ENCODE measurements around the gene CEP162.
"Not testable (repeated sequence)": the region's sequence is repeated elsewhere in the genome, so short reads cannot be mapped to it uniquely, and the experiment has no call there.

Gene CEP162

GRCh38 chr6:84263557-84263956 lies 36.1 kb upstream of the CEP162 start:
- TF ChIP-seq POU2F2 (IDR thresholded peaks at IDR 0.05; ENCODE audit: low read depth, low read length) (no peak), SPI1 (IDR thresholded peaks at IDR 0.05; ENCODE audit: low read depth, low read length) (no peak), TAF1 (IDR thresholded peaks at IDR 0.05; ENCODE audit: low read depth, low read length) (no peak), POLR2AphosphoS5 (IDR thresholded peaks at IDR 0.05; ENCODE audit: low read depth, low read length) (no peak), PAX5 (IDR thresholded peaks at IDR 0.05; ENCODE audit: insufficient read depth, low read length, severe bottlenecking) (no peak), POLR2A (IDR thresholded peaks at IDR 0.05; ENCODE audit: low read depth, low read length) (no peak)
- FAIRE-seq (no peak), DNase-seq (ENCODE audit: insufficient read length, low spot score) (no peak)

GRCh38 chr6:84260926-84261325 lies 33.5 kb upstream of the CEP162 start:
- DNase-seq (ENCODE audit: insufficient read length, low spot score) (no peak), FAIRE-seq (no peak)
- TF ChIP-seq POLR2A (IDR thresholded peaks at IDR 0.05; ENCODE audit: low read depth, low read length) (no peak), SPI1 (IDR thresholded peaks at IDR 0.05; ENCODE audit: low read depth, low read length) (no peak), TAF1 (IDR thresholded peaks at IDR 0.05; ENCODE audit: low read depth, low read length) (no peak), PAX5 (IDR thresholded peaks at IDR 0.05; ENCODE audit: insufficient read depth, low read length, severe bottlenecking) (no peak)

- DNase-seq (ENCODE audit: insufficient read length, low spot score) (no peak), FAIRE-seq (no peak)
- TF ChIP-seq PAX5 (IDR thresholded peaks at IDR 0.05; ENCODE audit: insufficient read depth, low read length, severe bottlenecking), result no peak
- no peak for TF ChIP-seq POLR2AphosphoS5 (IDR thresholded peaks at IDR 0.05; ENCODE audit: low read depth, low read length)
- TF ChIP-seq POU2F2 (IDR thresholded peaks at IDR 0.05; ENCODE audit: low read depth, low read length), result no peak
- TF ChIP-seq POLR2A (IDR thresholded peaks at IDR 0.05; ENCODE audit: low read depth, low read length), result no peak
- TF ChIP-seq SPI1 (IDR thresholded peaks at IDR 0.05; ENCODE audit: low read depth, low read length), result no peak
- TF ChIP-seq TAF1 (IDR thresholded peaks at IDR 0.05; ENCODE audit: low read depth, low read length), result no peak
Observed at GRCh38 chr6:84260196-84260595, 32.8 kb upstream of the CEP162 start.

- FAIRE-seq (no peak), DNase-seq (ENCODE audit: insufficient read length, low spot score) (no peak)
- TF ChIP-seq POLR2A (IDR thresholded peaks at IDR 0.05; ENCODE audit: low read depth, low read length), result no peak
- TF ChIP-seq TAF1 (IDR thresholded peaks at IDR 0.05; ENCODE audit: low read depth, low read length), result no peak
- no peak for TF ChIP-seq POU2F2 (IDR thresholded peaks at IDR 0.05; ENCODE audit: low read depth, low read length)
- no peak for TF ChIP-seq SPI1 (IDR thresholded peaks at IDR 0.05; ENCODE audit: low read depth, low read length)
- no peak for TF ChIP-seq PAX5 (IDR thresholded peaks at IDR 0.05; ENCODE audit: insufficient read depth, low read length, severe bottlenecking)
- no peak for TF ChIP-seq POLR2AphosphoS5 (IDR thresholded peaks at IDR 0.05; ENCODE audit: low read depth, low read length)
Observed at GRCh38 chr6:84258866-84259265, 31.4 kb upstream of the CEP162 start.

GRCh38 chr6:84258268-84258667 lies 30.8 kb upstream of the CEP162 start:
- TF ChIP-seq TAF1 (IDR thresholded peaks at IDR 0.05; ENCODE audit: low read depth, low read length), result no peak
- TF ChIP-seq PAX5 (IDR thresholded peaks at IDR 0.05; ENCODE audit: insufficient read depth, low read length, severe bottlenecking), result no peak
- no peak for TF ChIP-seq POLR2AphosphoS5 (IDR thresholded peaks at IDR 0.05; ENCODE audit: low read depth, low read length)
- no peak for TF ChIP-seq SPI1 (IDR thresholded peaks at IDR 0.05; ENCODE audit: low read depth, low read length)
- no peak for TF ChIP-seq POLR2A (IDR thresholded peaks at IDR 0.05; ENCODE audit: low read depth, low read length)
- no peak for TF ChIP-seq POU2F2 (IDR thresholded peaks at IDR 0.05; ENCODE audit: low read depth, low read length)
- DNase-seq (ENCODE audit: insufficient read length, low spot score) (no peak), FAIRE-seq (no peak)

- no peak for FAIRE-seq
Observed at GRCh38 chr6:84255641-84256040, 28.2 kb upstream of the CEP162 start.

GRCh38 chr6:84253380-84253779 lies 25.9 kb upstream of the CEP162 start:
- no peak for FAIRE-seq
- TF ChIP-seq POU2F2 (IDR thresholded peaks at IDR 0.05; ENCODE audit: low read depth, low read length) (no peak), POLR2AphosphoS5 (IDR thresholded peaks at IDR 0.05; ENCODE audit: low read depth, low read length) (no peak), SPI1 (IDR thresholded peaks at IDR 0.05; ENCODE audit: low read depth, low read length) (no peak), PAX5 (IDR thresholded peaks at IDR 0.05; ENCODE audit: insufficient read depth, low read length, severe bottlenecking) (no peak), POLR2A (IDR thresholded peaks at IDR 0.05; ENCODE audit: low read depth, low read length) (no peak), TAF1 (IDR thresholded peaks at IDR 0.05; ENCODE audit: low read depth, low read length) (no peak)
- no peak for DNase-seq (ENCODE audit: insufficient read length, low spot score)

More at GRCh38 chr6:84255641-84256040, 28.2 kb upstream of the CEP162 start:
- DNase-seq (ENCODE audit: insufficient read length, low spot score), result no peak
- no peak for TF ChIP-seq SPI1 (IDR thresholded peaks at IDR 0.05; ENCODE audit: low read depth, low read length)
- no peak for TF ChIP-seq POLR2AphosphoS5 (IDR thresholded peaks at IDR 0.05; ENCODE audit: low read depth, low read length)
- TF ChIP-seq TAF1 (IDR thresholded peaks at IDR 0.05; ENCODE audit: low read depth, low read length), result no peak
- TF ChIP-seq POU2F2 (IDR thresholded peaks at IDR 0.05; ENCODE audit: low read depth, low read length), result no peak
- TF ChIP-seq POLR2A (IDR thresholded peaks at IDR 0.05; ENCODE audit: low read depth, low read length), result no peak
- no peak for TF ChIP-seq PAX5 (IDR thresholded peaks at IDR 0.05; ENCODE audit: insufficient read depth, low read length, severe bottlenecking)

- TF ChIP-seq SPI1 (IDR thresholded peaks at IDR 0.05; ENCODE audit: low read depth, low read length), result no peak
- TF ChIP-seq POLR2AphosphoS5 (IDR thresholded peaks at IDR 0.05; ENCODE audit: low read depth, low read length), result no peak
- no peak for FAIRE-seq
- DNase-seq (ENCODE audit: insufficient read length, low spot score), result no peak
Observed at GRCh38 chr6:84251891-84252539, 24.6 kb upstream of the CEP162 start.

GRCh38 chr6:84249724-84250123 lies 22.3 kb upstream of the CEP162 start:
- no peak for FAIRE-seq
- TF ChIP-seq TAF1 (IDR thresholded peaks at IDR 0.05; ENCODE audit: low read depth, low read length) (no peak), SPI1 (IDR thresholded peaks at IDR 0.05; ENCODE audit: low read depth, low read length) (no peak), POLR2A (IDR thresholded peaks at IDR 0.05; ENCODE audit: low read depth, low read length) (no peak)
- no peak for DNase-seq (ENCODE audit: insufficient read length, low spot score)

GRCh38 chr6:84244416-84245081 lies 17.1 kb upstream of the CEP162 start:
- DNase-seq (ENCODE audit: insufficient read length, low spot score); FAIRE-seq: not testable (repeated sequence)
